HepG2 (cell line): Measurements from ENCODE around the gene MED23. TPM values are rescaled to one million over a fixed set of nuclear protein-coding genes. Genes with fewer than 3 reads are reported as not detected.

Experiments
- CAMTA2 ChIP-seq: sonication (generic); formaldehyde crosslinking; IDR thresholded peaks from 2 replicates; pipeline ENCODE4 v1.4.0; 2020; ENCODE audit warnings: mild to moderate bottlenecking, missing genetic modification reagents, borderline replicate concordance
- CREB1 ChIP-seq, 2 experiments: fragments of 450-650 bp in 1 of 2; IDR thresholded peaks; 2 replicates each; pipeline ENCODE4 v1.6.1; 2016 to 2017; ENCODE audit warnings: control low read depth in 1 of 2, mild to moderate bottlenecking in 1 of 2, missing compliant biosample characterization in 1 of 2, missing genetic modification characterization in 1 of 2
- FLYWCH1 ChIP-seq: sonication (generic); formaldehyde crosslinking; IDR thresholded peaks from 2 replicates; pipeline ENCODE4 v1.8.1; 2023; ENCODE audit warnings: mild to moderate bottlenecking, missing genetic modification reagents
- KAT7 ChIP-seq: IDR thresholded peaks from 2 replicates; pipeline ENCODE4 v1.6.1; 2018; ENCODE audit warnings: borderline replicate concordance, missing compliant biosample characterization
- MIER2 ChIP-seq: IDR thresholded peaks from 2 replicates; pipeline ENCODE4 v1.6.1; 2016; ENCODE audit warnings: missing biosample characterization, missing genetic modification reagents
- POLR2A ChIP-seq, 2 experiments: IDR thresholded peaks; 2 replicates each; pipeline ENCODE4 v1.6.1; 2011; ENCODE audit warnings: low read depth in 2 of 2, low read length in 2 of 2, mild to moderate bottlenecking in 1 of 2, moderate library complexity in 1 of 2; ENCODE audit not compliant: insufficient read depth in 1 of 2
- RBFOX2 ChIP-seq: fragments of 200-400 bp; formaldehyde crosslinking; IDR thresholded peaks from 2 replicates; pipeline ENCODE4 v1.6.1; 2017; ENCODE audit warnings: low read depth, mild to moderate bottlenecking, low read length
- RXRB ChIP-seq: IDR thresholded peaks from 2 replicates; pipeline ENCODE4 v1.6.1; 2016; ENCODE audit warnings: borderline replicate concordance, missing genetic modification reagents, missing compliant biosample characterization
- SSRP1 ChIP-seq: IDR thresholded peaks from 2 replicates; pipeline ENCODE4 v1.6.1; 2016; ENCODE audit warnings: control low read depth
- ZBTB42 ChIP-seq: sonication (generic); formaldehyde crosslinking; IDR thresholded peaks from 2 replicates; pipeline ENCODE4 v1.5.0; 2020; ENCODE audit warnings: mild to moderate bottlenecking, missing genetic modification reagents
- ZNF530 ChIP-seq: sonication (generic); formaldehyde crosslinking; IDR thresholded peaks from 2 replicates; pipeline ENCODE4 v1.5.0; 2020; ENCODE audit warnings: low read depth, mild to moderate bottlenecking, missing genetic modification reagents
- ZNF7 ChIP-seq: IDR thresholded peaks from 2 replicates; pipeline ENCODE4 v1.6.1; 2016; ENCODE audit warnings: missing biosample characterization, missing genetic modification reagents
- polyA plus RNA-seq, 8 experiments: library from polyadenylated mRNA; depleted of rRNA in 3 of 8; stranded (reverse) in 7 of 8; unstranded in 1 of 8; fragments of >200 nt; fragmentation: Illumina TruSeq in 4 of 8; extraction: Trizol in 4 of 8; gene quantifications; 2 replicates each; pipeline versions ENCODE4 v1.2.1 to v1.2.3, GENCODE V29; 2011 to 2016; ENCODE audit warnings: low read depth in 4 of 8, missing spikeins in 1 of 8, mixed read lengths in 1 of 8; ENCODE audit not compliant: insufficient read depth in 1 of 8
- total RNA-seq, 5 experiments: library from RNA; depleted of rRNA; stranded (reverse); fragments of >200 nt; fragmentation: Illumina TruSeq; extraction: Trizol; gene quantifications; 2 replicates each; pipeline ENCODE4 v1.2.3, GENCODE V29; 2016; ENCODE audit warnings: low read depth in 1 of 5
- TF ChIP-seq, protein P1 (sequence below): sonication (generic); formaldehyde crosslinking; IDR thresholded peaks from 2 replicates; pipeline ENCODE4 v1.4.0; 2020; ENCODE audit warnings: missing genetic modification reagents
- TF ChIP-seq, protein P2 (sequence below): IDR thresholded peaks from 2 replicates; pipeline ENCODE4 v1.6.1; 2016; ENCODE audit warnings: missing genetic modification reagents, missing compliant biosample characterization
- TF ChIP-seq, protein P3 (sequence below): sonication (generic); formaldehyde crosslinking; IDR thresholded peaks from 2 replicates; pipeline ENCODE4 v1.4.0; 2020; ENCODE audit warnings: mild to moderate bottlenecking, missing genetic modification reagents, borderline replicate concordance
- TF ChIP-seq, protein P4 (sequence below), 2 experiments: fragments of 450-650 bp in 1 of 2; sonication (generic) in 1 of 2; formaldehyde crosslinking; IDR thresholded peaks; 2 replicates each; pipeline versions ENCODE4 v1.5.0 to v1.8.0; 2020 to 2022; ENCODE audit warnings: mild to moderate bottlenecking in 1 of 2, missing genetic modification reagents in 1 of 2
- TF ChIP-seq, protein P5 (sequence below): IDR thresholded peaks from 2 replicates; pipeline ENCODE4 v1.6.1; 2016; ENCODE audit warnings: missing biosample characterization, missing genetic modification reagents, low read depth

MED23 gene
- total and polyA plus RNA-seq, 2 of the 13 experiments (the other 11 are each of a cell fraction or from before 2014, with no cell fraction given): 34.9 to 50.5 TPM

DNA sequence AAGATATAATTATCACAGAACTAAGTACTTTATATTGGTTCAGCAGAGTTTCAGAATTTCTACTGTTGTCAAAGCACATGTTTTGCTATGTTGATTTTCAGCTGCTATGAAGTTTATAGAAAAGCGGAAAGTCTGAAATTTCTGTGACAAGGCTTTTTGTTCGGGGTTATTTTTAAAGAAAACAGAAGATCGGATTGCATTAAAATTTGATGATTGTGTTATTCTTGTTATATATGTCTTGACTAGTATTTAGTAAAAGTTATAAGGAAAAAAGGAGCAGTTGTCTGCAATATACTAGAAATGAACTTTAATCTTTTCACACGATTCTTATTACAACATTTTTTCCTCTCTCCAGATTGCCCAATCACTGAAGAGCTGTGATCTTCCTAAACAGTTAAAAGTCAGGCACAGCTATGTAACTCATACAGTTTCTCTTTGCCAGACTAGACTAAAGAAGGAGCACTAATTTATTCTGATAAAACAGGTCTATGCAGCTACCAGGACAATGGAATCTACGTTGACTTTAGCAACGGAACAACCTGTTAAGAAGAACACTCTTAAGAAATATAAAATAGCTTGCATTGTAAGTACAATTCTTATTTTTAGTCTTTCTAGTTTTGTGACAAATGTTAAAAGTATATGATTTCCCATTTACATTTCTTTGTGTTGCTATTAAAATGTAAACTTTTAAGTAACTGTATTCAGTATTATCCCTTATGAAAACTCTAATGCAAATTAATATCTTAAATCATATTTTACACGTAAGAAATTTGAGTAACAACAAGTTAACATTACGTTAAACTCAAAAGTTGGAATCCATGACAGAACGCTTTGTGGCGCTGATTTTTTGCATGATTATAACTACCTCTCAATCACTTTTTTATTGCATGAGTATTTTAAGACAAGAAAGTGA, 9.1 kb upstream of the MED23 start, which contains the start of gene ENPP3 (continued):
- TF ChIP-seq, protein P1, sequence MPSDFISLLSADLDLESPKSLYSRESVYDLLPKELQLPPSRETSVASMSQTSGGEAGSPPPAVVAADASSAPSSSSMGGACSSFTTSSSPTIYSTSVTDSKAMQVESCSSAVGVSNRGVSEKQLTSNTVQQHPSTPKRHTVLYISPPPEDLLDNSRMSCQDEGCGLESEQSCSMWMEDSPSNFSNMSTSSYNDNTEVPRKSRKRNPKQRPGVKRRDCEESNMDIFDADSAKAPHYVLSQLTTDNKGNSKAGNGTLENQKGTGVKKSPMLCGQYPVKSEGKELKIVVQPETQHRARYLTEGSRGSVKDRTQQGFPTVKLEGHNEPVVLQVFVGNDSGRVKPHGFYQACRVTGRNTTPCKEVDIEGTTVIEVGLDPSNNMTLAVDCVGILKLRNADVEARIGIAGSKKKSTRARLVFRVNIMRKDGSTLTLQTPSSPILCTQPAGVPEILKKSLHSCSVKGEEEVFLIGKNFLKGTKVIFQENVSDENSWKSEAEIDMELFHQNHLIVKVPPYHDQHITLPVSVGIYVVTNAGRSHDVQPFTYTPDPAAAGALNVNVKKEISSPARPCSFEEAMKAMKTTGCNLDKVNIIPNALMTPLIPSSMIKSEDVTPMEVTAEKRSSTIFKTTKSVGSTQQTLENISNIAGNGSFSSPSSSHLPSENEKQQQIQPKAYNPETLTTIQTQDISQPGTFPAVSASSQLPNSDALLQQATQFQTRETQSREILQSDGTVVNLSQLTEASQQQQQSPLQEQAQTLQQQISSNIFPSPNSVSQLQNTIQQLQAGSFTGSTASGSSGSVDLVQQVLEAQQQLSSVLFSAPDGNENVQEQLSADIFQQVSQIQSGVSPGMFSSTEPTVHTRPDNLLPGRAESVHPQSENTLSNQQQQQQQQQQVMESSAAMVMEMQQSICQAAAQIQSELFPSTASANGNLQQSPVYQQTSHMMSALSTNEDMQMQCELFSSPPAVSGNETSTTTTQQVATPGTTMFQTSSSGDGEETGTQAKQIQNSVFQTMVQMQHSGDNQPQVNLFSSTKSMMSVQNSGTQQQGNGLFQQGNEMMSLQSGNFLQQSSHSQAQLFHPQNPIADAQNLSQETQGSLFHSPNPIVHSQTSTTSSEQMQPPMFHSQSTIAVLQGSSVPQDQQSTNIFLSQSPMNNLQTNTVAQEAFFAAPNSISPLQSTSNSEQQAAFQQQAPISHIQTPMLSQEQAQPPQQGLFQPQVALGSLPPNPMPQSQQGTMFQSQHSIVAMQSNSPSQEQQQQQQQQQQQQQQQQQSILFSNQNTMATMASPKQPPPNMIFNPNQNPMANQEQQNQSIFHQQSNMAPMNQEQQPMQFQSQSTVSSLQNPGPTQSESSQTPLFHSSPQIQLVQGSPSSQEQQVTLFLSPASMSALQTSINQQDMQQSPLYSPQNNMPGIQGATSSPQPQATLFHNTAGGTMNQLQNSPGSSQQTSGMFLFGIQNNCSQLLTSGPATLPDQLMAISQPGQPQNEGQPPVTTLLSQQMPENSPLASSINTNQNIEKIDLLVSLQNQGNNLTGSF: no peak
- peak; percentile 35; the same call in 1 of the 2 replicates for TF ChIP-seq RXRB
- peak; percentile 24; the same call in 1 of the 2 replicates for TF ChIP-seq ZNF7
- peak; percentile 68; the same call in 1 of the 2 replicates for TF ChIP-seq RBFOX2
- TF ChIP-seq CAMTA2 (CRISPR knock-in tag): no peak
- no peak for TF ChIP-seq FLYWCH1 (CRISPR knock-in tag)
- TF ChIP-seq, protein P2, sequence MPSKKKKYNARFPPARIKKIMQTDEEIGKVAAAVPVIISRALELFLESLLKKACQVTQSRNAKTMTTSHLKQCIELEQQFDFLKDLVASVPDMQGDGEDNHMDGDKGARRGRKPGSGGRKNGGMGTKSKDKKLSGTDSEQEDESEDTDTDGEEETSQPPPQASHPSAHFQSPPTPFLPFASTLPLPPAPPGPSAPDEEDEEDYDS (CRISPR knock-in tag): peak; percentile 99
- TF ChIP-seq, protein P3, sequence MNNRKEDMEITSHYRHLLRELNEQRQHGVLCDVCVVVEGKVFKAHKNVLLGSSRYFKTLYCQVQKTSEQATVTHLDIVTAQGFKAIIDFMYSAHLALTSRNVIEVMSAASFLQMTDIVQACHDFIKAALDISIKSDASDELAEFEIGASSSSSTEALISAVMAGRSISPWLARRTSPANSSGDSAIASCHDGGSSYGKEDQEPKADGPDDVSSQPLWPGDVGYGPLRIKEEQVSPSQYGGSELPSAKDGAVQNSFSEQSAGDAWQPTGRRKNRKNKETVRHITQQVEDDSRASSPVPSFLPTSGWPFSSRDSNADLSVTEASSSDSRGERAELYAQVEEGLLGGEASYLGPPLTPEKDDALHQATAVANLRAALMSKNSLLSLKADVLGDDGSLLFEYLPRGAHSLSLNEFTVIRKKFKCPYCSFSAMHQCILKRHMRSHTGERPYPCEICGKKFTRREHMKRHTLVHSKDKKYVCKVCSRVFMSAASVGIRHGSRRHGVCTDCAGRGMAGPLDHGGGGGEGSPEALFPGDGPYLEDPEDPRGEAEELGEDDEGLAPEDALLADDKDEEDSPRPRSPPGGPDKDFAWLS (CRISPR knock-in tag): no peak
- TF ChIP-seq CREB1 (IDR thresholded peaks at IDR 0.05): no peak
- peak; percentile 42; the same call in 1 of the 2 replicates for TF ChIP-seq CREB1 (CRISPR knock-in tag; IDR thresholded peaks at IDR 0.05)
- no peak for TF ChIP-seq ZNF530 (CRISPR knock-in tag)
- no peak for TF ChIP-seq SSRP1 (CRISPR knock-in tag)
- peak; percentile 73; the same call in 1 of the 2 replicates for TF ChIP-seq KAT7
- TF ChIP-seq, protein P4, sequence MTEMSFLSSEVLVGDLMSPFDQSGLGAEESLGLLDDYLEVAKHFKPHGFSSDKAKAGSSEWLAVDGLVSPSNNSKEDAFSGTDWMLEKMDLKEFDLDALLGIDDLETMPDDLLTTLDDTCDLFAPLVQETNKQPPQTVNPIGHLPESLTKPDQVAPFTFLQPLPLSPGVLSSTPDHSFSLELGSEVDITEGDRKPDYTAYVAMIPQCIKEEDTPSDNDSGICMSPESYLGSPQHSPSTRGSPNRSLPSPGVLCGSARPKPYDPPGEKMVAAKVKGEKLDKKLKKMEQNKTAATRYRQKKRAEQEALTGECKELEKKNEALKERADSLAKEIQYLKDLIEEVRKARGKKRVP (CRISPR knock-in tag; IDR thresholded peaks at IDR 0.05): 0 out of 4 replicates have a peak, but pooled peaks of 1 of the 2 experiments have one; percentile 36
- TF ChIP-seq POLR2A (IDR thresholded peaks at IDR 0.05; ENCODE audit: insufficient read depth in 1 of 2, low read depth in 2 of 2, low read length in 2 of 2): peak; percentile 67 to 86
- TF ChIP-seq, protein P5, sequence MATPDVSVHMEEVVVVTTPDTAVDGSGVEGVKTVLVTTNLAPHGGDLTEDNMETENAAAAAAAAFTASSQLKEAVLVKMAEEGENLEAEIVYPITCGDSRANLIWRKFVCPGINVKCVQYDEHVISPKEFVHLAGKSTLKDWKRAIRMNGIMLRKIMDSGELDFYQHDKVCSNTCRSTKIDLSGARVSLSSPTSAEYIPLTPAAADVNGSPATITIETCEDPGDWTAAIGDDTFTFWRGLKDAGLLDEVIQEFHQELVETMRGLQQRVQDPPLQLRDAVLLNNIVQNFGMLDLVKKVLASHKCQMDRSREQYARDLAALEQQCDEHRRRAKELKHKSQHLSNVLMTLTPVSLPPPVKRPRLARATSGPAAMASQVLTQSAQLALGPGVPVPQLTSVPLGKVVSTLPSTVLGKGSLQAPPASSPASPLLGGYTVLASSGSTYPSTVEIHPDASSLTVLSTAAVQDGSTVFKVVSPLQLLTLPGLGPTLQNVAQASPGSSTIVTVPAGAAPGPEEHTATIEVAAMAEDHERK: no peak
- TF ChIP-seq ZBTB42 (CRISPR knock-in tag): no peak
- TF ChIP-seq MIER2 (CRISPR knock-in tag): 0 out of 2 replicates have a peak, but pooled peaks have one; percentile 40
